IMR-90 (cell line): Measurements from ENCODE around the gene FAM124A. TPM values are rescaled to one million over a fixed set of nuclear protein-coding genes. Genes with fewer than 3 reads are reported as not detected.

Source experiments
- ATAC-seq: fragments of 200-7000 bp; cut with Tn5 transposase; 2 replicates; pipeline ENCODE4 v1.9.1; 2020; ENCODE audit warnings: low read depth, mild to moderate bottlenecking, moderate library complexity
- BruUV-seq: library from RNA; stranded (reverse); fragments of 400-500 nt; replicated peaks from 2 replicates; lab custom pipeline; 2021; lab: Mats Ljungman, UMichigan
- CTCF ChIA-PET: fragments of 300-600 bp; formaldehyde crosslinking; extraction: SDS; loops from one replicate; lab custom pipeline; 2021; ENCODE audit warnings: antibody characterized with exemption; lab: Yijun Ruan, JAX
- POLR2A ChIA-PET: fragments of 300-600 bp; sonication (Branson Sonifier 250); formaldehyde crosslinking; loops from one replicate; lab custom pipeline; 2022; ENCODE audit warnings: antibody characterized with exemption; ENCODE audit not compliant: unreplicated experiment; lab: Charles Lee
- DNase-seq: peaks from one replicate; pipeline ENCODE4 v3.0.0; 2013
- H2AFZ ChIP-seq: replicated peaks from 2 replicates; pipeline ENCODE3; 2013; ENCODE audit warnings: low read length, mild to moderate bottlenecking; ENCODE audit not compliant: poor library complexity
- H2AK5ac ChIP-seq: 2 replicates; pipeline ENCODE4 v1.6.1; 2013; ENCODE audit warnings: low read depth, low read length, inconsistent platforms
- H2AK9ac ChIP-seq: replicated peaks from 2 replicates; pipeline ENCODE3; 2013; ENCODE audit warnings: mild to moderate bottlenecking, low read depth, low read length, moderate library complexity; ENCODE audit not compliant: poor library complexity
- H2BK120ac ChIP-seq: 2 replicates; pipeline ENCODE4 v1.6.1; 2013; ENCODE audit warnings: low read depth, low read length, inconsistent platforms
- H2BK15ac ChIP-seq: 3 replicates; pipeline ENCODE4 v1.6.1; 2013; ENCODE audit warnings: low read depth, low read length, inconsistent platforms
- H2BK20ac ChIP-seq: 2 replicates; pipeline ENCODE4 v1.6.1; 2013; ENCODE audit warnings: low read depth, mild to moderate bottlenecking, inconsistent platforms, low read length, moderate library complexity
- H2BK5ac ChIP-seq: 2 replicates; pipeline ENCODE4 v1.6.1; 2013; ENCODE audit warnings: mild to moderate bottlenecking, low read depth, low read length, inconsistent platforms; ENCODE audit not compliant: poor library complexity, severe bottlenecking
- H3K14ac ChIP-seq: replicated peaks from 2 replicates; pipeline ENCODE4 v1.6.1; 2013; ENCODE audit warnings: low read depth, low read length, inconsistent platforms
- H3K18ac ChIP-seq: 2 replicates; pipeline ENCODE4 v1.6.1; 2013; ENCODE audit warnings: low read depth, low read length, control low read depth
- H3K23ac ChIP-seq: 2 replicates; pipeline ENCODE4 v1.6.1; 2013; ENCODE audit warnings: low read depth, low read length, inconsistent platforms
- H3K27ac ChIP-seq: 2 replicates; pipeline ENCODE4 v1.5.1; 2013; ENCODE audit warnings: mild to moderate bottlenecking, control low read depth, low read length; ENCODE audit not compliant: insufficient read depth
- H3K27me3 ChIP-seq: 2 replicates; pipeline ENCODE4 v1.6.1; 2013; ENCODE audit warnings: low read length; ENCODE audit not compliant: control insufficient read depth, insufficient read depth
- H3K36me3 ChIP-seq: 2 replicates; pipeline ENCODE4 v1.6.1; 2013; ENCODE audit warnings: low read length, mixed read lengths; ENCODE audit not compliant: control insufficient read depth, insufficient read depth
- H3K4ac ChIP-seq: 2 replicates; pipeline ENCODE4 v1.6.1; 2013; ENCODE audit warnings: low read depth, low read length, inconsistent platforms
- H3K4me1 ChIP-seq: 2 replicates; pipeline ENCODE4 v1.6.1; 2013; ENCODE audit warnings: low read length, mixed read lengths; ENCODE audit not compliant: control insufficient read depth, insufficient read depth
- H3K4me2 ChIP-seq: 2 replicates; pipeline ENCODE4 v1.6.1; 2013; ENCODE audit warnings: low read depth, mild to moderate bottlenecking, control low read depth, low read length, moderate library complexity
- H3K4me3 ChIP-seq: 2 replicates; pipeline ENCODE4 v1.5.1; 2013; ENCODE audit warnings: low read depth, mild to moderate bottlenecking, control low read depth, low read length, moderate library complexity; ENCODE audit not compliant: insufficient read depth
- H3K56ac ChIP-seq: 2 replicates; pipeline ENCODE4 v1.6.1; 2013; ENCODE audit warnings: low read length, inconsistent platforms; ENCODE audit not compliant: insufficient read depth; ENCODE audit errors: extremely low read depth
- H3K79me1 ChIP-seq, 2 experiments: 2 replicates each; pipeline ENCODE4 v1.6.1; 2013; ENCODE audit warnings: low read length in 2 of 2, inconsistent platforms in 1 of 2, low read depth in 1 of 2
- H3K9ac ChIP-seq: 2 replicates; pipeline ENCODE4 v1.6.1; 2013; ENCODE audit warnings: low read depth, low read length, control low read depth
- H3K9me1 ChIP-seq: 2 replicates; pipeline ENCODE4 v1.6.1; 2013; ENCODE audit warnings: low read length, inconsistent platforms; ENCODE audit not compliant: insufficient read depth
- H3K9me3 ChIP-seq: 2 replicates; pipeline ENCODE4 v1.6.1; 2013; ENCODE audit warnings: low read length; ENCODE audit not compliant: control insufficient read depth, insufficient read depth
- H4K20me1 ChIP-seq: 2 replicates; pipeline ENCODE4 v1.6.1; 2013; ENCODE audit warnings: low read length, inconsistent platforms; ENCODE audit not compliant: insufficient read depth
- H4K5ac ChIP-seq: 2 replicates; pipeline ENCODE4 v1.6.1; 2013; ENCODE audit warnings: mild to moderate bottlenecking, low read depth, low read length, control low read depth
- H4K8ac ChIP-seq, 2 experiments: 2 replicates each; pipeline ENCODE4 v1.6.1; 2013; ENCODE audit warnings: low read depth in 2 of 2, low read length in 2 of 2, control low read depth in 1 of 2, inconsistent platforms in 1 of 2
- H4K91ac ChIP-seq: 2 replicates; pipeline ENCODE4 v1.6.1; 2013; ENCODE audit warnings: low read depth, low read length, inconsistent platforms; ENCODE audit not compliant: insufficient read depth
- BHLHE40 ChIP-seq: fragments of 150-350 bp; IDR thresholded peaks from 2 replicates; pipeline ENCODE4 v1.6.1; 2016; ENCODE audit warnings: mild to moderate bottlenecking, low read depth, low read length
- CTCF ChIP-seq: conservative IDR thresholded peaks from 2 replicates; pipeline ENCODE4 v1.5.1; 2012; ENCODE audit warnings: mild to moderate bottlenecking, low read depth, low read length, improper control_type of control experiment
- RCOR1 ChIP-seq: IDR thresholded peaks from 2 replicates; pipeline ENCODE4 v1.6.1; 2012; ENCODE audit warnings: mild to moderate bottlenecking, low read length, improper control_type of control experiment; ENCODE audit not compliant: insufficient replicate concordance
- SMC3 ChIP-seq: fragments of 150-350 bp; IDR thresholded peaks from 2 replicates; pipeline ENCODE4 v1.6.1; 2016; ENCODE audit warnings: low read depth, mild to moderate bottlenecking, antibody characterized with exemption, low read length, moderate library complexity
- WGBS, 2 experiments: methylation state at CpG; one replicate each; pipeline versions ENCODE4 v1.1.5 to v1.1.7; 2013; ENCODE audit warnings: missing lambda C conversion rate in 2 of 2; ENCODE audit not compliant: insufficient read length in 1 of 2; ENCODE audit errors: extremely low coverage in 2 of 2; 5-methylcytosine and 5-hydroxymethylcytosine counted together
- dilution Hi-C: fragments of 300-500 bp; cut with HindIII; formaldehyde crosslinking; loops from one replicate; pipeline ENCODE4 v1.14.3; 2018; ENCODE audit warnings: low sequenced_read_pairs; ENCODE audit not compliant: unreplicated experiment
- in situ Hi-C: fragments of 300-500 bp; cut with MboI; formaldehyde crosslinking; loops from 3 replicates; pipeline ENCODE4 v1.14.3; 2019; ENCODE audit warnings: low sequenced_read_pairs, inconsistent platforms, mixed read lengths
- intact Hi-C: fragments of 100-400 bp; cut with micrococcal nuclease; formaldehyde crosslinking; loops from 2 replicates; pipeline ENCODE4 v1.10.0; 2022
- polyA plus RNA-seq, 3 experiments: library from polyadenylated mRNA; depleted of rRNA; stranded (reverse); fragments of >200 nt; gene quantifications; 2 replicates each; pipeline ENCODE4 v1.2.3, GENCODE V29; 2012; ENCODE audit warnings: low replicate concordance in 1 of 3
- total RNA-seq: library from RNA; depleted of rRNA; stranded (reverse); fragments of >200 nt; gene quantifications from 2 replicates; pipeline ENCODE4 v1.2.3, GENCODE V29; 2012

Gene FAM124A
- total and polyA plus RNA-seq, 2 of the 4 experiments (the other 2 are of a cell fraction) = 0.03 TPM; not detected in 1

- Histone ChIP-seq H4K5ac (no peak overlapping the region), H2BK15ac (no peak overlapping the region), H3K14ac (no peak overlapping the region), H2AFZ (peak overlapping the region; percentile 96), H3K36me3 (no peaks in the 10 kb centered on the region), H3K4ac (no peak overlapping the region), H2BK120ac (no peak overlapping the region), H4K91ac (no peak overlapping the region), H2AK9ac (no peak overlapping the region), H3K18ac (no peak overlapping the region), H3K27me3 (peaks cover 62% of the 10 kb centered on the region), H3K27ac (no peak overlapping the region), H3K4me2 (peak overlapping the region; percentile 98), H3K4me1 (no peaks in the 10 kb centered on the region), H3K79me1 (no peaks in the 10 kb centered on the region), H3K56ac (no peak overlapping the region), H2BK5ac (no peak overlapping the region), H3K9ac (no peak overlapping the region), H3K9me1 (no peaks in the 10 kb centered on the region), H4K20me1 (no peaks in the 10 kb centered on the region), H2AK5ac (no peak overlapping the region), H3K23ac (no peak overlapping the region), H3K4me3 (peak overlapping the region; percentile 87), H3K9me3 (no peaks in the 10 kb centered on the region), H2BK20ac (no peak overlapping the region), H4K8ac (no peak overlapping the region)
- DNase-seq (no peak), ATAC-seq (no peak)
- in situ Hi-C loops (no loop called here), dilution Hi-C loops (no loop called here), intact Hi-C loops (loop anchor here (1.0 to 10.0 kb wide), 3 partner anchors 65 to 583 kb away; partner anchors contain the start of gene DHRS12)
- TF ChIP-seq RCOR1 (no peak), CTCF (no peak), SMC3 (no peak), BHLHE40 (no peak)
- BruUV-seq = no TSS peak
- WGBS, 2 experiments = no CpG with 5 or more reads among the region's 11 CpGs
- POLR2A ChIA-PET = no interaction called here
- CTCF ChIA-PET = interaction anchor here (0.7 kb wide), 1 partner anchor 96 kb away, joined by 3 read pairs; no protein-coding TSS in a partner anchor
These were observed 543 bp upstream of the FAM124A start for GRCh38 chr13:51221674-51222036.
